NCI-H774 (cell line): ENCODE measurements around the gene TDRD7.

Source experiments
- DNase-seq: peaks from one replicate; lab custom pipeline; 2025; lab: John Stamatoyannopoulos, UW

TDRD7 gene

DNA sequence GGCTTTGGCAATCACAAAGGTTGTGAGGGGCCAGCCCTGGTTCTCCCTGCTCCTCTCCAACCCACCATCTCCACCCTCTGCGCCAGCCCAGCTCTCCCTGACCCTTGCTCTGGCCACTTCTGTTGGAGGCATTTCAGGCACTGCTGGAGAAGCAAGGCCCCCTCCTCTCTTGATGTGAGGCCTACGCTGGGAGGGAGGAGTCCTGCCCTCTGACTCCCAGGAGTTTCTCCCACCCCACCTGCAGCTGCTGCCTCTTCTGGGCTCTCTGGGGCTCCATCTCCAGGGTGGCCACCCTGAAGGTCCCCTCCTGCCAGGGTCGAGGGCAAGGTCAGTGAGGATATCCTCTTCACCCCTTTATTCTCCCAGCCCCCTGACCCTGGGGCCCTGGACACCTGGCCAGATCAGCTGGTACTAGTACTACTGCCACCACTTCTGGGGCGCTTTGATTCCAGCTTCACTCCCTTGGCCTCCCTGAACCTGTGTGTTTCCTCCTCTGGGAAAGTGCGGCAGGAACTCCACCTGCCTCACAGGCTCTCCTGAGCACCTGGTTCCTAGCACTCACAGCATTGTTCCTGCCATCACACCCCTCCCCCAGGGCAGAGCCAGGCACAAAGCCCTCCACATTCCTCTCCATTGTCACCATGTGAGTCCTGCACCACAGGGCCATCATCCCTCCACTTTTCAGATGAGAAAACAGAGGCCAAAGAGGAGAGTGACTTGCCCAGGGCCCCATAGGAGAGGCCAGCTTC is 23.8 kb upstream of the TDRD7 start:
- no peak for DNase-seq

DNA sequence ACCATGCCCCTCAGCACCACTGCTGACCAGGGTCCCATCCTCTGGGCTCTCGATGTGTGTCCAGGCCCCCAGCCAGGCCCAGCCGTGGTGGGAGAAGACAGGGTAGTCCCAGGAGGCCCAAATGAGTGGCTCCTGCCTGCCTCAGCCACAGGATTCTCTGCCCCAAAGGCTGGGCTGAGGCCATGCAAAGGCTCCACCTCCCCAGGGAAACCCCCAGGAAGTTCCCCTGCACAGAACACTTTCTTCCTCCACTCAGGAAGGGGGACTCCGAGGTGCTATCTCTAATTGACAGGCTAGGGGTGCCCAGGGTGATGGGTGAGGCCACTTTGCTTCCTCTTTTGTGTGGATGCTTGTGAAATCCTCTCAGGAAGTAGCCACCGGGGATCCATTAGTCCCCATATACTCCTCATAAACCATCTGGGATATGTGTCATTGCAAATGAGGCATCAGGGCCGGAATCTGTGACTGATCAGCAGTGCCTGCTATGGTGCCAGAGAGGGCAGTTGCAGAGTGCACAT is 23.1 kb upstream of the TDRD7 start:
- no peak for DNase-seq

DNA sequence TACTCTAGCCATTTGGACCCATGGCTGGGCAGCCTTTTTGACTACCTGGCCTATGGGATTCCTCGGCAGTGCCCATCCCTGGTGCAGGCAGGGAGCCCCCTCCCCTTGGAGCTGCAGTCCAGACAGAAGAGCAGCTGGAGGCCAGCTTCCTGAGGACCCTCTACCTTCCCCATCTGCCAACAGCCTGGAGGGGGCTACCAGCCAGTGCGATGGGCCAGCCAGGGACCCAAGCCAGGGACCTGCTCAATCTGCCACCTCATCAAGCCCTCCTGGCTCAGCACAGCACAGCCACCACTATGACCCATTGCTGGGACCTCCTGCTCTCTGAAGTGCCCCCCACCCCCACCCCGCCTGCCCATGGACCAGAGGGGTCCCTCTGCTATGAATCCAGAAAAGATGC is 22.6 kb upstream of the TDRD7 start:
- DNase-seq, result no peak

DNA sequence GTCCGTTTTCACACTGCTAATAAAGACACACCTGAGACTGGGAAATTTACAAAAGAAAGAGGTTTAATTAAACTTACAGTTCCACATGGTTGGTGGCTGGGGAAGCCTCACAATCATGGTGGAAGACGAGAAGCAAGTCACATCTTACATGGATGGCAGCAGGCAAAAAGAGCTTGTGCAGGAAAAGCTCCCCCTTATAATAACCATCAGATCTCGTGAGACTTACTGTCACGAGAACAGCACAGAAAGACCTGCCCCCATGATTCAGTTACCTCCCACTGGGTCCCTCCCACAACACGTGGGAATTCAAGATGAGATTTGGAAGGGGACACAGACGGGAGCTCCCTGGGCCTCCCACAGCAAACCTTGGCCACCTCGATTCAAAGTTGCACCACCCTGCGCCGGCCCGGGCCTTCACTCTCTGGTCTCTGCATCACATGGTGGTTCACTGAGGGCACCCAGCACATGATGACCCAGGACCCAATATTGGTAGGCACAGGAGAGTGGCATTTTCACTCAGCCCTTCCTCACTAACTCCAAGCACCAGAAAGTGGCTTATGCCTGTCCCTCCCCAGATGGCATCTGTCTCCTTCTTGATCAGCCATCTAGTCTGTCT is 21.0 kb upstream of the TDRD7 start:
- DNase-seq, result no peak

DNA sequence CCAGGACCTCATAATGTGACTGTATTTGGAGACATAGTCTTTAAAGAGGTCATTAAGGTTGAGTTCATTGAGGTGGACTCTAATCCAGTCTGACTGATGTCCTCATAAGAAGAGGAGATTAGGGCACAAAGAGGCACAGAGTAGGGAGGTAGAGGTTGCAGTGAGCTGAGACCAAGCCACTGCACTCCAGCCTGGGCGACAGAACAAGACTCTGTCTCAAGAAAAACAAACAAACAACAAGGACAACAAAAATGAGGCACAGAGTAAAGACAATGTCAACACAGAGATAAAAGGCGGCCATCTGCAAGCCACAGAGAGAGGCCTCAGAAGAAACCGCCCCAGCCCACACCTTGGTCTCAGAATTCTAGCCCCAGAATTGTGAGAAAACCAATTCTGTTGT is 17.0 kb upstream of the TDRD7 start:
- DNase-seq, result no peak

DNA sequence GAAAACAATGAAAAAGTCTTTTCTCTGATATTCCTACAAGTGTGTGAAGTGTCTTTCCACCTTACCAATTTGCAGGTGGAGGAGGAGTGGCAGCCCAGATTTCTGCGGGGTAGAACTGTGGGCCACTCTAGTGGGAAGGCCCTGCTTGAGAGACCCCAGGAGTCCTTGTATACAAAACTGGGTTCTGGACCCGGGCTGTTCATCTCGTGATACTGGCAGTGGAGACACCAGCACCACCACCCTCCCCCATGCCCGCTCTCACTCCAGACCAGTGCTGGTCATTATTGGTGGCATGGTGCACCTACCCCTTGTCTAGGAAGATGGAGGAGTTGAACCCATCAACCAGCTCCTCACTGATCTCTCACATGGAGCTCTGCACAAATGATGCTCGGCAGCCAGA is 16.2 kb upstream of the TDRD7 start:
- no peak for DNase-seq

DNA sequence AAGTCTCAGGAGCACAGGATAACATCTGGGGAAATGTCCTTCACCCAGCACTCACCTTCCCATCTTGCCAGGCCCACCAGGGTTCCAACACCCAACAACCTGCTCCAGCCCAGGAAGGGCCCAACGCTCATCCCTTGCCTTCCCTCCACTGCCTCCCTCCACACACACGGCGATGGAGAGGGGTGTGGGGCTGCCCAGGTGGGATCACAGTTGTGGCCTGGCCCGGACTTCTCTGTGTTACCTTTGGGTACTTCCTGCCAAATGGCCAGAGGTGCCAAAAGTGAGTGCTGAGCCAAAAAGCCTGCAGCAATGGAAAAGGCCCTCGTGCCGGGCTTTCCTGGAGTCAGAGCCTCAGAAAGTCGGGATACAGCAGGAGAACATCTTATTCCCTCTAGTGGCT is 15.6 kb upstream of the TDRD7 start:
- no peak for DNase-seq

DNA sequence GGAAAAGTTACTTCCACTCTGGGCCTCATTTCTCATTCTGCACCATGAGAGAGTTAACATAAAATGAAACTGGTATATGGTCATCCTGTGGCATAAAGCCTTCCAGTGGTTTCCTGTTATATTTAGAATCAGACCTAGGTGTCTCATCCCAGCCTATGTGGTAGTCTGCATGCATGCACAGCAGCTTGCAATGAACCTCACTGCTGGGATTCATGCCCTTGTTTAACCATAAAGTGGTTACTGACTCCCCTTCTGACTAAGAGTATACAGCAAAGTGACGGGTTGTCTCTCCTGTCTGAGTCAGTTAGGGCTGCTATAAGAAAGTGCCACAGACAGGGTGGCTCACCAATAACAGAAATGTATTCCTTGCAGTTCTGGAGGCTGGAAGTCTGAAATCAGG is 14.7 kb upstream of the TDRD7 start:
- DNase-seq, result no peak

DNA sequence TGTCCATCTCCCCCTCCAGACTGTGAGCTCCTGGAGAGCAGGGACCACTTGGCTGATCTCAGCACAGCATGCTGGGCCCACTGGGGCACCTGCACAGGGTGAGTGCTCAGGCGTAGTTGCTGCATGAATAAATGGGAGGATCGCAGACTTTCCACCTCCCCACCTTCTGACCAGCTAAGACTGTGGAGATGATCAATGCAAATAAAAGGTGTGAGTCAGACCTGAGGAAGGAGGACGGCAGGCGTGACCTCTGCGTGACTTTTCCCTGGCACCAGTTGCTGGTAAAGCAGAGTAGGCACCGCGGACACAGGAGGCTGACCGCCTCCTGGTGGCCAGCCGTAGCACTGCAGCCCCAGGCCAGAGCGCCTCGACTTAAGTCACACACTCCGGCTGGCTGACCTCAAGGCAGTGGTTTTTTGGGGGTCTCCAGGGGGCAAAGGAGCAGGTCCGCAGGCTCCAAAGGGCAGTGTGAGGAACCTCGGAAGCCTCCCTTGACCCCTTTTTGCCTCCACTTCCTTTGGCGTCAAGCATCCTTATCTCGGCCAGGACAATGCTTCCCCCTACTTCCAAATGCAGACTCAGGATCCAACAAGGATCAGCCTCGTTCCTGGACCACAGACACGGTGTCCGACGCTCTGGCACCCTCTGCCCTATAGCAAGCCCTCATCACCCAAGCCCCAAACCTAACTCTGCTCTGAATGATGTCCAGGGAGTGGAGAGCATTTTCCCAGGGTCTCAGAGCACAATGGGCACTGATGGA is 12.7 kb upstream of the TDRD7 start:
- DNase-seq, result peak; percentile 46

DNA sequence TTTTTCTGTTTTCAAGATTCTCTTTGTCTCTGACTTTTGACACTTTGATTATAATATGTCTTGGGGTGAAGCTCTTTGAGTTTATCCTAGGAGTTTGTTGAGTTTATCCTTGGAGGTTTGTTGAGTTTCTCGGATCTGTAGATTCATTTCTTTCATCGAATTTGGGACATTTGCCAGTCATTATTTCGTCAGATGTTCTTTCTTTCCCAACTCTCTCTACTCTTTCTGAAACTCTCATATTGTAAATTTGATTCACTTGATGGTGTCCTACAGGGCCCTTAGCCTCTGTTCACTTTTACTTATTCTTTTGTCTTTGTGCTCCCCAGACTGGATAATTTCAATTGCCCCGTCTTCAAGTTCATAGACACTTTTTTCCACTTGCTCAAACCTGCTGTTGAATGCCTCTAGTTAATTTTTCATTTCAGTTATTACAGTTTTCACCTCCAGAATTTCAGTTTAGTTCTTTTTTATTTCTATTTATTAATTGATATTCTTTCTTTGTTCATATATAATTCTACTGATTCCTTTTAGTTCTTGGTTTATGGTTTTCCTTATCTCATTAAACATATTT is 8.1 kb upstream of the TDRD7 start:
- DNase-seq, result no peak

DNA sequence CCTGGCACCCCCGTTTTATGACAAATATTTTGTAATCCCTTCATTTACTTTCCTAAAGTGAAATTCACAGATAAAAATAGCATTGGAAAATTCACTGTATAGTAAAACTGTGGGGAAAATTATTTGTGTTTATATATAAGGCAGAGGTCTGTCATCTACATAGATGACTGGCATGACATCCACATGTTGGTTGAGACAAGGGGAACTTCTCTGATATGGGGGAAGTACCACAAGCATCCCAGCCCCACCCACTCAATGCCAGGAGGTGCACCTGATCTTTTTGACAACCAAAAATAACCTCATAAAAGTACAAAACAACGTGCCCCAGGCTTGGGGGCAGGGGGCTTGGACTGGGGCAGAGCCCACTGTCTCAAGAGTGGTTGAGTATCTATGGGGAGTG is 6.3 kb upstream of the TDRD7 start:
- no peak for DNase-seq

DNA sequence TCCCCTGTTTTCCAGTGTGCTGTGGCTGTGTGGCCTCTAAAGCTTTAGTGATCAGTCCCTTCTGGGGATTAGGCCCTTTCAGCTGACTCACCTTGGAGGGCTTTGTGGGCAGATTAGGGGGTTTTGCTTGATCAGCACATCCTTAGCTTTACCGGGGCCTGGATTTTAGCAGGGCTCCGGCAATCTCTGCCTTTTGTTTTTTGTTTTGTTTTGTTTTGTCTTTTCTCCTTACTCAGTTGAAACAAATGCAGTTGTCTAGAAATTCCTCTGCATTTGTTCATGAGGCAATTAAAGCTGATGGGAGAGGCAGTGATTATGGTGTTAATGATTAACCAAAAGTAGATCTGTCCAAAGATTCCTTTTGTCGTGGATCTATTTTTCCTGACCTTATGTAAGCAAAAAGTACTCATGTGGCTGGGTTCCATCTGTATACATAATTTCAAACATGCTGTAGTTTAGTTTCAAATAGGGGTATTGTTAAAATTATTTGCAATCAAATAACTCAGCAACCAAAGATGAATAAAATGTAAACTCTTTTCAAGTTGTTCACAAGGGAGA is 5.2 kb upstream of the TDRD7 start:
- no peak for DNase-seq

DNA sequence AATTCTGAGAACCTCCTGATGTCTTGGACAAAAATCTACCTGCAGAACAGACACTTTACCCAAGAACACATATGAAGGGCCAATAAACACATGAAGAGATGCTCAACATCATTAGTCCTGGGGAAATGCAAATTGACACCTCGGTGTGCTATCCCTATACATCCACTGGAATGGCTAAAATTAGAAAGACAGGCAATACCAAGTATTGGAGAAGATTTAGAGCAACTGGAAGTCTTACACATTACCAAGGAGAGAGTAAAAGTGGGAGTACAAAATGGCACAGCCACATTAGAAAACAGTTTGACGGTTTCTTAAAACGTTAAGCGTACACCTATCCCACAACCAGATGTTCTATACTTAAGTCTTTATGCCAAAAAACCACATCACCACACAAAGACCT is 3.3 kb upstream of the TDRD7 start:
- DNase-seq, result no peak

DNA sequence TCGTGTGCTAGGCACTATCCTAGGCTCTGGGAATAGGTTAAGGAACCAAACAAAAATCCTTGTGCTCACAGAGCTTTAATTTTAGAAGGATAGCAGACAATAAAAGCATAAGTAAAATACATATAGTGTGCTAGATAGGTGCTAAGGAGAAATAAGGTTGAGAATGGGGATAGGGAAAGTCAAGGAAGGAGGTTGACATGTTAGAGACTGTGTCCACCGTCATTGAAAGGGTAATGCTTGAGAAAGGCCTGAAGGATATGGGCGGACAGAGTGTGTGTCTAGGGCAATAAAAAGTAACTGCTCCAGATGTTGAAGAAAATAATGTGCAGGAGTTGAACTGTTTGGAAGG is 482 bp upstream of the TDRD7 start:
- DNase-seq, result no peak

DNA sequence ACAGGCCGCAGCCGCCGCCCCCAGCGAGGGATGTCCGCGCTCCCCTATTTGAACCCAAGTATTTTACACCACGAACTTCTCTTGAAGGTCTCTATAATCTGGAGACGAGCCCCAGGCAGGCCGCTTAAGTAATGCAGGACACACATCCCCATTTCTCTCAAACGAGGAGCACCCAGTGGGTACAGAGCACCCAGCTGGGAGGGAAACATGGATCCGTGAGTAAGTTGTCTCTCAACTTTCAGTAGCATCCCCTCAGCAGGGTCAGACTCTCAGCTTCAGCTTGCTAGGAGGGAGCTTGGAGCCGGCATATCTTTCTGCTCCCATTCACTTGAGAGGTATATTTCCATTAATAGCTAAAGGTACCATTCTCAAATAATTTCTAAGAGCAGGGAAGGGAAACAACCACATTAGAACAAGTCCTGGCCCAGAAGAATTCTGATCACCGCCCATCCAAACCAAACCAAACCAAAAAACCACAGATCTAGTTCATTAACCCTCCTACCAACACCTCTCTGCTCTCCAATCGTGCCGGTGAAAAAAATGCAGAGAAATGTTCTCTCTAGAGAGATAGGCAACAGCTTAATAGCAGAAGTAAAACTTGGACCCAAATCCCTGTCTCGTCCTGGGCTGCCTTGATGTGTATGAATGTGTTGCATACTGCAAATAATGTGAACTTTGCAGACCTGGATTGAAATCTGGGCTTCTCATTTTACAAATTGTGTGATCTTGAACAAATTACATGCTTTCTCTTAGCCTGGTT is 910 bp downstream of the TDRD7 start:
- DNase-seq, result no peak

DNA sequence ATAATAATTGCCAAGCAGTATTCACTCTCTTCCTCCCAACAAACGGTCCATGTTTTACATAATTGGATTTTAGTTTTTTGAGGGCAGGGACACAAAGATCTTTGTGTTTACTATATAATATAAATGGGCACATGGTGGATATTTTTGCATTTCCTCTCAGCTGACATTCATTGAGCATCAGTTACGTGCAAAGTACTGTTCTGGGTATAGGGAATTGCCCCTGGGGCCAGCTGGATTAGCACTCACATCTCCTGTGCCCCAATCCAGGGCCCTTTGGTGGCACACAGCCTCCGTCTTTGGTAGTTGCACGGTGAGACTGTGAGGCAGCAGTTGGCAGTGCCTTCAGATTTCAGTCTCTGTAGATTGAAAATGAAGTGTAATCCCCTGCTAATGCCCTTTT is 1.6 kb downstream of the TDRD7 start:
- DNase-seq, result no peak

DNA sequence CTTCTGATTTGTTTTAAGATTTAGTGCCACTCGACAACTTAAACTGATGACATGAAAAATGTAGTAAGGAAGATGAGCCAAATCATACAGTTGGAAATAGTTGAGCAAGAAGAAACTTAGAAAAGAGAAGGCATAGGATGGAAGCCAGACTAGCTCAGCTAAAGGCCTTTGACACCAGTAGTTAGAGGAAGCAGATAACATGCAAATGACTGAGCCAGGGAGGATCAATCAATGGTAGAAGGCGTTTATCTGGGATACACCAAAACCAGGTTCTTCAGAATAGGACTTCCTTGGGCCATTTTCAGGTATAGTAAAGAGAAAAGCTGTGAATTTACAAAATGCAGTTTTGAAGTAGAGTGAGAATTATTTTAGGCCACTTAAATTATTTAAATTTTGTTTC is 3.2 kb downstream of the TDRD7 start:
- DNase-seq, result no peak

DNA sequence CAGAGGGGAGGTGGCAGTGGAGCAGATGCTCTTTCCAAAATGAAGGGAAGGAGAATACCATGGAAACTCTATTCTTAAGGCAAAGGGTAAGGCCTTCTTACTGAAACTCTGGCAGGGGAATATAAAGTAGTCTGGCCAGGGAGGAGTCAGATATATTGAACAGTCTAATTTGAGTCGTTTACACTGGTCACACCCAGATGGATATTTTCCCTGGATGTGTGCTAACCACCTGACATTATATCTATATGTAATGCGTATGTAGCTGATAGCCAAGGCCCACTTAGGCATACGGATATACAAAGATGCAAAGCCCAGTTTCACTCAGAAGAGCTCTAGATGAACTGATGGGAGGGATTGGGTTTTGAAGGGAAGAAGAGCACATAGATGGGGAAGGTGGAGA is 7.0 kb downstream of the TDRD7 start:
- DNase-seq, result no peak

DNA sequence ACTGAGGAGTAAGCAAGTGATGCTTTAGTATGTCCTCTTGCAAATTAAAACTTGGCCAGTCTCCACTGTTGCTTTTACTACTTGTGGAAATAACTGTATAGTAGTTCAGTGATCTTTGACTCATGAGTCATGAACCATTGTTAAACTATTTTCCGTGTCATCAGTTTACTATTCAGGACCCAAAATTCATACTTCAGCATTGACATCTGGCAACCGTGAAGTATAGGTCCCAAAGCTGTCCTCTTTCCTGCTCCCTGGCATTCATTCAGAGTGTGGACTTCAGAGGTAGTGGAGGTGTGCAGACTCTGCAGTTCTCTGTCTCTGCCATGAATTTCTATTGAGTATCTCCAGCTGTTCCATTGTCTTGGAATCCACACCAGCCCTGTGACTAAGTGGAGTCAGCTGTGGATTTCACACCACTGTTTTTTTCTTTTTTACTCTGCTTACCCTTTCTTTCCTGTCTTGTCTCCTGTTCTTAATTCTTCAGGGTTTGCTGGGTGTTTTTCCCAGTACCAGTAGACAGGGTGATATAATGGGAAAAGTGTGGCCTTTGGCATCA is 7.5 kb downstream of the TDRD7 start:
- no peak for DNase-seq

DNA sequence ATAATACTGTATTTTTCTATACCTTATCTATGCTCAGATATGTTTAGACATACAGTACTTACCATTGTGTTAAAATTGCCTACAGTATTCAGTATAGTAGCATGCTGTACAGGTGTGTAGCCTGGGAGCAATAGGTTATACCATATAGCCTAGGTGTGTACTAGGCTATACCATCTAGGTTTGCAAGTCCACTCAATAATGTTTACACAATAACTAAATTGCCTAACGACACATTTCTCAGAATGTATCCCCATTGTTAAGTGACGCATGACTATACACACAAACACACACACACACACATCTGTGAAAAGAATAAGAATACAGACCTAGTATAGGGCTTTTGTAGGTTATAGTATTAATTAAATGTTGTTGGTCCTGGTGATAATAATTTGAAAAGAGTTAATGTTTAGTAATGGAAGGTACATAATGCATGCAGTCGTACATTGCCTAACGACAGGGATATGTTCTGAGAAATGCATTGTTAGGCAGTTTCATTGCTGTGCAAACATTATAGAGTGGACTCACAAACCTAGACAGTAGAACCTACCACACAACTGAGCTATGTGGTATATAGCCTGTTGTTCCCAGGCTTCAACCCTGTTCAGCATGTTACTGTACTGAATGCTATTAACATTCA is 13.6 kb downstream of the TDRD7 start:
- DNase-seq, result peak; percentile 60

DNA sequence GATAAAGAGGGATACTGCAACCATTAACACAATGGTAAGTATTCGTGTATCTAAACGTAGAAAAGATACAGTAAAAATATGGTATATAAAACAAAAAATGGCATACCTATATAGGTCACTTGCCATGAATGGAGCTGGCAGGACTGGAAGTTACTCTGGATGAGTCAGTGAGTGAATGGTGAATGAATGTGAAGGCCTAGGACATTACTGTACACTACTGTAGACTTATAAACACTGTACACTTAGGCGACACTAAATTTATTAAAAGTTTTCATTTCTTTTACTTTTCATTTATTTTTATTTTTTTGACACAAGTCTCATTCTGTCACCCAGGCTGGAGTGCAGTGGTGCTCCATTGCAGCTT is 14.1 kb downstream of the TDRD7 start:
- DNase-seq, result no peak
